HepG2 (cell line): ENCODE data around the gene FAM174C. TPM values are rescaled to one million over a fixed set of nuclear protein-coding genes. Genes with fewer than 3 reads are reported as not detected.

Experiments used
- AFF4 ChIP-seq: sonication (generic); formaldehyde crosslinking; IDR thresholded peaks from 2 replicates; pipeline ENCODE4 v1.4.0; 2020; ENCODE audit warnings: missing genetic modification reagents
- CENPX ChIP-seq: sonication (generic); formaldehyde crosslinking; IDR thresholded peaks from 2 replicates; pipeline ENCODE4 v1.9.0; 2021; ENCODE audit warnings: mild to moderate bottlenecking, missing genetic modification reagents, moderate library complexity
- HINFP ChIP-seq: sonication (generic); formaldehyde crosslinking; IDR thresholded peaks from 2 replicates; pipeline ENCODE4 v1.4.0; 2020; ENCODE audit warnings: low read depth, mild to moderate bottlenecking, missing genetic modification reagents
- HMGXB3 ChIP-seq: sonication (generic); formaldehyde crosslinking; IDR thresholded peaks from 2 replicates; pipeline ENCODE4 v1.4.0; 2020; ENCODE audit warnings: missing genetic modification reagents, borderline replicate concordance
- MTF1 ChIP-seq: sonication (generic); formaldehyde crosslinking; IDR thresholded peaks from 2 replicates; pipeline ENCODE4 v1.5.0; 2020; ENCODE audit warnings: missing genetic modification reagents
- NFYC ChIP-seq: IDR thresholded peaks from 2 replicates; pipeline ENCODE4 v1.6.1; 2016; ENCODE audit warnings: missing genetic modification reagents, missing compliant biosample characterization
- SMAD9 ChIP-seq: sonication (generic); formaldehyde crosslinking; IDR thresholded peaks from 2 replicates; pipeline ENCODE4 v1.5.1; 2020; ENCODE audit warnings: mild to moderate bottlenecking, missing genetic modification reagents
- YEATS2 ChIP-seq: sonication (generic); formaldehyde crosslinking; IDR thresholded peaks from 2 replicates; pipeline ENCODE4 v1.4.0; 2020; ENCODE audit warnings: missing genetic modification reagents, borderline replicate concordance
- ZBTB7B ChIP-seq: sonication (generic); formaldehyde crosslinking; IDR thresholded peaks from 2 replicates; pipeline ENCODE4 v1.4.0; 2020; ENCODE audit warnings: missing genetic modification reagents
- ZKSCAN8 ChIP-seq: IDR thresholded peaks from 2 replicates; pipeline ENCODE4 v1.6.1; 2016; ENCODE audit warnings: borderline replicate concordance, missing genetic modification reagents, missing compliant biosample characterization
- ZNF282 ChIP-seq: fragments of 450-650 bp; IDR thresholded peaks from 2 replicates; pipeline ENCODE4 v1.6.1; 2018; ENCODE audit not compliant: partially characterized antibody
- ZNF430 ChIP-seq: sonication (generic); formaldehyde crosslinking; IDR thresholded peaks from 2 replicates; pipeline ENCODE4 v1.9.0; 2021; ENCODE audit warnings: mild to moderate bottlenecking, missing genetic modification reagents
- ZNF44 ChIP-seq: sonication (generic); formaldehyde crosslinking; IDR thresholded peaks from 2 replicates; pipeline ENCODE4 v1.5.1; 2020; ENCODE audit warnings: mild to moderate bottlenecking, missing genetic modification reagents
- ZNF441 ChIP-seq: sonication (generic); formaldehyde crosslinking; IDR thresholded peaks from 2 replicates; pipeline ENCODE4 v1.7.0; 2021; ENCODE audit warnings: missing genetic modification reagents, borderline replicate concordance
- ZNF512B ChIP-seq: sonication (generic); formaldehyde crosslinking; IDR thresholded peaks from 2 replicates; pipeline ENCODE4 v1.5.1; 2020; ENCODE audit warnings: missing genetic modification reagents, mild to moderate bottlenecking, borderline replicate concordance
- ZNF75D ChIP-seq: sonication (generic); formaldehyde crosslinking; IDR thresholded peaks from 2 replicates; pipeline ENCODE4 v1.8.1; 2023; ENCODE audit warnings: missing genetic modification reagents, mild to moderate bottlenecking, borderline replicate concordance
- polyA plus RNA-seq, 8 experiments: library from polyadenylated mRNA; depleted of rRNA in 3 of 8; stranded (reverse) in 7 of 8; unstranded in 1 of 8; fragments of >200 nt; fragmentation: Illumina TruSeq in 4 of 8; extraction: Trizol in 4 of 8; gene quantifications; 2 replicates each; pipeline versions ENCODE4 v1.2.1 to v1.2.3, GENCODE V29; 2011 to 2016; ENCODE audit warnings: low read depth in 4 of 8, missing spikeins in 1 of 8, mixed read lengths in 1 of 8; ENCODE audit not compliant: insufficient read depth in 1 of 8
- total RNA-seq, 5 experiments: library from RNA; depleted of rRNA; stranded (reverse); fragments of >200 nt; fragmentation: Illumina TruSeq; extraction: Trizol; gene quantifications; 2 replicates each; pipeline ENCODE4 v1.2.3, GENCODE V29; 2016; ENCODE audit warnings: low read depth in 1 of 5

FAM174C gene
- total and polyA plus RNA-seq, 2 of the 13 experiments (the other 11 are each of a cell fraction or from before 2014, with no cell fraction given), result 19.5 to 31.3 TPM

GRCh38 chr19:1266129-1266915 is 9.0 kb upstream of the FAM174C start (continued):
- no peak; the same call in 1 of the 2 replicates for TF ChIP-seq AFF4 (CRISPR knock-in tag)
- no peak for TF ChIP-seq ZNF282
- TF ChIP-seq CENPX (CRISPR knock-in tag), result no peak
- peak; percentile 55; the same call in 1 of the 2 replicates for TF ChIP-seq YEATS2 (CRISPR knock-in tag)
- no peak for TF ChIP-seq ZNF441 (CRISPR knock-in tag)
- no peak for TF ChIP-seq HMGXB3
- no peak for TF ChIP-seq SMAD9 (CRISPR knock-in tag)
- peak; percentile 68; the same call in 1 of the 2 replicates for TF ChIP-seq ZBTB7B (CRISPR knock-in tag)
- TF ChIP-seq NFYC (CRISPR knock-in tag), result peak; percentile 21; the same call in 1 of the 2 replicates
- TF ChIP-seq ZKSCAN8 (CRISPR knock-in tag), result peak; percentile 20; the same call in 1 of the 2 replicates
- no peak for TF ChIP-seq ZNF44 (CRISPR knock-in tag)
- no peak for TF ChIP-seq ZNF430
- no peak for TF ChIP-seq HINFP (CRISPR knock-in tag)
- no peak for TF ChIP-seq ZNF75D (CRISPR knock-in tag)
- no peak for TF ChIP-seq MTF1 (CRISPR knock-in tag)
- no peak for TF ChIP-seq ZNF512B
